Measurements from ENCODE around the gene DLX1.
"Not testable (repeated sequence)": the region's sequence is repeated elsewhere in the genome, so short reads cannot be mapped to it uniquely, and the experiment has no call there.

DLX1 gene

DNA sequence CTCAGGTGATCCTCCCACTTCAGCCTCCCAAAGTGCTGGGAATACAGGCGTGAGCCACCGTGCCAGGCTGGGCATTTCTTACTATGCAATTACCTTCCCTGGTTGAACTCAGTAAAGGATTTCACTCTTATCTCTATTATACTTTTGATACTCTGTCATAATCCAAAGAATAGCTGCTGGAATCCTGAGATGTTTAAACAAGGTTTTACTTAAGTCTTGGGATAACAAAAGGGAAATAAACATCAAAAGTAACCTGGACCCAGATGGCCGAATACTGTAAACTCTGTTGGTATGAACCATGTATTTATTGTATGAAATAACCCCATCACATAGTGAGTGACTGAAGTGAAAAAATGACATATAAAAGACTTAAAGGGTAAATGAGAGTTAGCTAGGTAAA, 29.3 kb downstream of the DLX1 start:
- DNase-seq (ENCODE audit: low spot score) = no peak

DNA sequence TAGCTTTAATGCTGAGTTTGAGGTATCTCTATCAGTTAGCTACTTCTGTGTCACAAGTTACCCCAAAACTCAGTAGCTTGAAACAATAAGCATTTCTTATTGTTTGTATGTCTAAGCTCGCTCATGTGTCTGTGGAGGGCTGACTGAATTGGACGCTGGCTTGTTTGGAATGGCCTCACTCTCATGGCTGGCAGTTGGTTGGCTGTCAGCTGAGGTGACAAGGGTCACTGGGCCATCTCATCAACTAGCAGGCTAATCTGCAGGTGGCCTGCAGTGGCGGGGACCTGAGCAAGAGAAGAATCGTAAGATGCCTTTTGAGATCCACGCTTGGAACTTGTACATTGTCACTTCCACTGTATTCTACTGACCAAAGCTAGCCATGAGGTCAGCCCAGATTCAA, 30.8 kb downstream of the DLX1 start:
- no peak for DNase-seq (ENCODE audit: low spot score)

DNA sequence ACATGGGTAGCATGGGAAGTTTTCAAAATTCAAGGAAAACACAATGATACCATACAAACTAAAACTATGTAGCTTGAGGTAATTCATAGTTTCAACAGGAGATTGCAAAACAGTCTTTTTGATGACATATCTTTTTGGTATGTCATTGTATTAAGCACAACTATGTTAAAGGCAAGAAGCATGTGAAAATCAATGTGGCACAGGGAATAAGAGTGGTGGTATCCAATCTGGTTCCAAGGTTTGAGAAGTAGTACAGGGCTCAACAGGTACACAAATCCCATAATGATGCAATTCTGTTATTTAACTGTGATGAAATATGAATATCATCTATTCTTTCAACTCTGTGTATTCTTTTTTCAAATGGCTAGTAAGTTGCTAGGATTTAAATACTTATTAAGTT, 33.8 kb downstream of the DLX1 start:
- no peak for DNase-seq (ENCODE audit: low spot score)

DNA sequence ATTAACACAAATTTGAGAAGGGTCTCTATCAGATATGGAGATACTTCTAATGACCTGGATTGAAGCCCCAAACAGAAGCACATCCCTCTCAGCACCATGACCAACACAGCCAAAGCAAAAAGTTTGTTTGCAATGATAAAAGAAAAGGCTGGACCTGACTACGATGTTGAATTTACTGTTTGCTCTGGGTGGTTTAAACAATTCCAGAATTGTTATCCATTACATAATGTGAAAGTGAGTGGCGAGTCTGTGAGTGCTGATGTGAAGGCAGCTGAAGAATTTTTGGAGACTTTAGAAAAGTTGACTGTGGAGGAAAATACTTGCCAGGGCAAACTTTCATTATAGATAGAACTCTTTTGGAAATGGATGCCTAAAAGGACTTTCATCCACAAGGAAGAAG, 34.8 kb downstream of the DLX1 start:
- no peak for DNase-seq (ENCODE audit: low spot score)

DNA sequence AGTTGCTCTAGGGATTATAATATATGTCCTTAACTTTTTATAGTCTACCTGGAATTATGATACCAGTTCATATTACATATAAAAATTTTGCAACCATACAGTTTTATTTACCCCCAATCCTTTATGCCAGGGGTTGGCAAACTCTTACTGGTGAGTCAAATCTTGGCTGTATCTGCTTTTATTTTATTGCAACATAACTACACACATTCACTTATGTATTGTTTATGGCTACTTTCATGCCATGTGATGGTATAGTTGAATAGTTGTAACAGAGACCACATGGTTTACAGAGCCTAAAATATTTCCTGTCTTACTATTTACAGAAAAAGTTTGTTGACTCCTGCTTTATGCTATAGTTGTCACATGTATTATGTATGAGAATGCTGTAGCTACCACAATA, 43.2 kb downstream of the DLX1 start:
- no peak for DNase-seq (ENCODE audit: low spot score)

DNA sequence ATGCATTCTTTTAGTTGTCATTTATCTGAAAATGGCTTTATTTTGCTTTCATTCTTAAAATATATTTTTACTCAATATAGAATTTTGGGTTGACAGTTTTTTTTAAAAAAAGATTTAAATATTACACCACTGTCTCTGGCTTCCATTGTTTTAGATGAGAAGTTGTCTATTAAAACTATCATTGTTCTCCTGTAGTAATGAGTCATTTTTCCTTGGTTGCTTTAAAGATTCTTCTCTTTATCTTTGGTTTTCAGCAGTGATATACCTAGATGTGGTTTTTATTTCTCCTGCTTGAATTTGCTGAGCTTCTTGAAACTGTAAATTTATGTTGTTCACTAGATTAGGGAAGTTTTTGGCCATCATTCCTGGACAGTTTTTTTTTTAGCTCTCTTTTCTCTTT, 44.1 kb downstream of the DLX1 start:
- no peak for DNase-seq (ENCODE audit: low spot score)

DNA sequence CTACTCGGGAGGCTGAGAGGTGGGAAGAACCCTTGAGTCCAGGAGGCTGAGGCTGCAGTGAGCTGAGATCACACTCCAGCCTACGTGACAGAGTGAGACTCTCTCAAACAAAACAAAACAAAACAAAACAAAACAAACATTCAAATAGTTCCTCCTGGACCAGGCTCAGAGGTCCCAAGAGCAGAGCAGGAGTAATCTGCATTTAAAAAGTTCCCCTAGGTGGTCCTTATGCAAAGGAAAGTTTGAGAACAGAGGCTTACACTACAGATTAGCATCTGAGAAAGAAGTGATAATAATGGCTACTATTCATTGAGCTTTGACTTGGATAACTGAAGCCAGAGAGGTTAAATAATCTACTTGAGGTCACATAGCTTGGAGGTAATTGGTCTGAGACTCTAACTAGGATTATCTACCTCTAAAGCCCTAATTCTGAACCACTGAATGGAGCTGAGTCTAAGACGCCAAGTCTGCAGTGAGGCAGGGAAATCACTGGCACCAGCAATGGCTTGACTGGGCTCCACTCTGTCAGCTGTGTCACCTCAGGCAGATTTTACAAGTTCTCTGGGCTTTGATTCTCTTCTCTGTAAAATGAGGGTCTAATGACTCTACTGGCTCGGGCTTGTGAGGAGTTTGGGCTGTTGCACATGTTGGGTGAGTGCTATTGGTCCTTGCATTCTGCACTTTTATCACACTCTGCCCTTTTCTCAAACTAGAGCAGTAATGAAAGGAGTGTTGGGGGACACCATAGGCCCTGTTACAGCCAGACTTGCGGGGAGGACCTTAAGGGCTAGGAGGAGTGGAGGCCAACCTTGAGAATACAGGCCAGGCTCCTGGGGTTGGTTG, 46.6 kb downstream of the DLX1 start:
- no peak for DNase-seq (ENCODE audit: low spot score)

DNA sequence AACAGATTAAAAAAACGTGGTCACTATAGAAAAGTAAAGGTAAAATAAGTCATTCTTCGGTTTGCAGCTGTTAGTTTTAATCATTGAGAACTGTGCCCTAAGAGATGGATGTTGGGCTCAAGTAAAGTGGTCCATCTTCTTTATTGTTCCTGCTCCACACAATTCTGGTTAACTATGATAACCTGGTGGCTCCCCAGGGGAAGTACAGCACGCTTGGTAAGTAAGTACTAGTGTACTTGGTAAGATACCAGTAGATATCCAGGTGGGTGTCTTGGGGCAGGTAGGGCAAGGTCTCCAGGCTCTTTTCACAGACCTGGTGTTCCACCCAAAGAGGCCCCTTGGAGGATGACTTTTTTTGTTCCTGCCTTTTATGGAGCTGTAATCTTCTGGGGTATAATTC, 49.0 kb downstream of the DLX1 start:
- DNase-seq (ENCODE audit: low spot score) = no peak

DNA sequence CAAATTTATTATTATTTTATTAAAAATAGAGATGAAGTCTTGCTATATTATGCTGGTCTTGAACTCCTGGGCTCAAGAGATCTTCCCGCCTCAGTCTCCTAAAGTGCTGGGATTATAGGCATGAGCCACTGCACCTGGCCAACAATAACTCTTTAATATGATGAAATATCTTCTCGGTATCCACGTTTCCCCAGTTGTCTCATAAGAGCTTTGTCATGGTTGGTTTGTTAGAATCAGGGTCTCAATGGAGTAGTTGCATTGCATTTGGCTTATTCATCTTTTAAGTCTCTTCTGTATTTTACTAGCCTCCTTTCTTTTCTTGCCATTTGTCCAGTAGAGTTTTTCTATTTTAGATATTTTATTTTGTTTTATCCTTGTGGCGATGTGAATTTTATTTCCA, 50.1 kb downstream of the DLX1 start:
- DNase-seq (ENCODE audit: low spot score) = no peak

DNA sequence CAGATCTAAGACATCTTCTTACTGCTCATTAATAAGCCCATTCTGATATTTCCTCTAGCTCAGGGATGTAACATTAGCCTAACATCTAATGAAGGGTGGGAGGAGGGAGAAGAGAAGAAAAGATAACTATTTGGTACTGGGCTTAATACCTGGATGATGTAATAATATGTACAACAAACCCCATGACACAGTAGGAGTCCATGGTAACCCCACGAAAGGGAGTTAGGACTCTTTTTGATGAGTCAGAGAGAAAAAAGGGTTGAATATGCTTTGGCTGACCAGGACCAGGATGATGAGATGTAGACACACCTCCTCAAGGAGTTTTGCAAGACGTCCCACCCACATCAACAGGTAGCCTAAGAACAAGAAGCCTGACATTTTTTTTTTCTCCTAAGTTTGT, 51.8 kb downstream of the DLX1 start:
- no peak for DNase-seq (ENCODE audit: low spot score)

DNA sequence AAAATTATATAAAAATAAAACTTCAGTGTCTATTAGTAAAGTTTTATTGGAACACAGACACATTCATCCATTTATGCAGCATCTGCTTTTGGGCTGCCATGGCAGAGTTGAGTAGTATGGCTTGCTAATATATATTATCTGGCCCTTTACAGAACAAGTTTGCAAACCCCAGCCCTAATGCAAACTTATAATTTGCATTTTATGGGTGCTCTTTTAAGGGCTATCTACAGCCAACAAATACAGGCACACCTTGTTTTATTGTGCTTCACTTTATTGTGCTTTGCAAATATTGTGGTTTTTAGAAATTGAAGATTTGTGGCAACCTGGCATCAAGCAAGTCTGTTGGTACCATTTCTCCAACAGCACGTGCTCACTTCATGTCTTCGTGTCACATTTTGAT, 52.6 kb downstream of the DLX1 start:
- DNase-seq (ENCODE audit: low spot score) = no peak

DNA sequence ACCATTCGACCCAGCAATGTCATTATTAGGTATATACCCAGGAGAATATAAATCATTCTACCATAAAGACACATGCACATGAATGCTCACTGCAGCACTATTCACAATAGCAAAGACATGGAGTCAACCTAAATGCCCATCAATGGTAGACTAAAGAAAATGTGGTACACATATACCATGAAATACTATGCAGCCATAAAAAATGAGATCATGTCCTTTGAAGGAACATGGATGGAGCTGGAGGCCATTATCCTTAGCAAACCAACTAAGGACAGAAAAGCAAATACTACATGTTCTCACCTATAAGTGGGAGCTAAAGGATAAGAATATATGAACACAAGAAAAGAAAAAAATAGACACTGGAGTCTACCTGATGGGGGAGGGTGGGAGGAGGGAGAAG, 53.4 kb downstream of the DLX1 start:
- not testable (repeated sequence) for DNase-seq (ENCODE audit: low spot score)

Measured in left forelimb (tissue), 1 donor.